Choroid plexus epithelial cell (primary cell): Measurements from ENCODE around the gene MAN2B2.

Experiments
- DNase-seq: peaks from one replicate; pipeline ENCODE4 v3.0.0-alpha.2; 2010; ENCODE audit warnings: low read depth
- H3K4me3 ChIP-seq: 2 replicates; pipeline ENCODE4 v1.5.1; 2011; ENCODE audit warnings: low read depth, mild to moderate bottlenecking, control low read depth, low read length, moderate library complexity
- TF ChIP-seq, protein P1 (sequence below): conservative IDR thresholded peaks from 2 replicates; pipeline ENCODE4 v1.5.1; 2011; ENCODE audit warnings: low read depth, mild to moderate bottlenecking, control low read depth, inconsistent platforms, low read length, moderate library complexity

The MAN2B2 gene

DNA sequence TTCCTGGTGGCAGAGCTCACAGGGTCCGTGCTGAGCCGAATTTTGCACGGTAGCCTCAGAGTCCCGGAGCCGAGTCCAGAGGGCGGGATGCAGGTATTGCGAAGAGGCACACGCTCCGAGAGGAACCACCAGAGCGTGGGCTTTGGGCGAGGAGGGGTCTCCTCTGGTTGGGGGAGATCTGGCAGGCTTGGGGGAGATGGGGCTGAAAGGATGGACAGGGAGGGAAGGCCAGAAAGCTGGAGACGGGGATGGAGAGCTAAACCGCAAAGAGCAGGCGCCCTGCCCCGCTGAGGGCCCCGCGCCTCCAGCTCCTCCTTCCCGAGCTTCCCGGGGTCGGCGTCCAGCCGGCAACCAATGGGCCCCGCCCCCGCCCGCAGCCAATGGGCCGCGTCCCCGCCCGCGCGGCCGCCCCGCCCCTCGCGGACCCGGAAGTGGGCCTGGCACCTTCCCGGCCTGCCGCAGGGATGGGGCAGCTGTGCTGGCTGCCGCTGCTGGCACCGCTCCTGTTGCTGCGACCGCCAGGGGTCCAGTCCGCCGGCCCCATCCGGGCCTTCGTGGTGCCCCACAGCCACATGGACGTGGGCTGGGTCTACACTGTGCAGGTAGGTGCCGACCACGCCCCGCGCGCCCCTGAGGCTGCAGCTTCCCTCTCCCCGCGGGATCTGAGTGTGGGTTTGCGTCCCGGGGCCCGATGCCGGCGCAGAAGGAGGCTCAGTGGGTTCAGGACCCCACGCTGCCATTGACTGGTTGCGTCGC lies at the start of gene MAN2B2:
Gene MAN2B2, plus strand, starts transcription at position 443 of the 756 bp plus-strand sequence. Its CDS starts 22 bp downstream, at position 465.
- peak within 1 kb of the TSS; percentile 94 for H3K4me3 ChIP-seq
- peak; percentile 69 for DNase-seq
- TF ChIP-seq, protein P1, sequence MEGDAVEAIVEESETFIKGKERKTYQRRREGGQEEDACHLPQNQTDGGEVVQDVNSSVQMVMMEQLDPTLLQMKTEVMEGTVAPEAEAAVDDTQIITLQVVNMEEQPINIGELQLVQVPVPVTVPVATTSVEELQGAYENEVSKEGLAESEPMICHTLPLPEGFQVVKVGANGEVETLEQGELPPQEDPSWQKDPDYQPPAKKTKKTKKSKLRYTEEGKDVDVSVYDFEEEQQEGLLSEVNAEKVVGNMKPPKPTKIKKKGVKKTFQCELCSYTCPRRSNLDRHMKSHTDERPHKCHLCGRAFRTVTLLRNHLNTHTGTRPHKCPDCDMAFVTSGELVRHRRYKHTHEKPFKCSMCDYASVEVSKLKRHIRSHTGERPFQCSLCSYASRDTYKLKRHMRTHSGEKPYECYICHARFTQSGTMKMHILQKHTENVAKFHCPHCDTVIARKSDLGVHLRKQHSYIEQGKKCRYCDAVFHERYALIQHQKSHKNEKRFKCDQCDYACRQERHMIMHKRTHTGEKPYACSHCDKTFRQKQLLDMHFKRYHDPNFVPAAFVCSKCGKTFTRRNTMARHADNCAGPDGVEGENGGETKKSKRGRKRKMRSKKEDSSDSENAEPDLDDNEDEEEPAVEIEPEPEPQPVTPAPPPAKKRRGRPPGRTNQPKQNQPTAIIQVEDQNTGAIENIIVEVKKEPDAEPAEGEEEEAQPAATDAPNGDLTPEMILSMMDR, result no peak

DNA sequence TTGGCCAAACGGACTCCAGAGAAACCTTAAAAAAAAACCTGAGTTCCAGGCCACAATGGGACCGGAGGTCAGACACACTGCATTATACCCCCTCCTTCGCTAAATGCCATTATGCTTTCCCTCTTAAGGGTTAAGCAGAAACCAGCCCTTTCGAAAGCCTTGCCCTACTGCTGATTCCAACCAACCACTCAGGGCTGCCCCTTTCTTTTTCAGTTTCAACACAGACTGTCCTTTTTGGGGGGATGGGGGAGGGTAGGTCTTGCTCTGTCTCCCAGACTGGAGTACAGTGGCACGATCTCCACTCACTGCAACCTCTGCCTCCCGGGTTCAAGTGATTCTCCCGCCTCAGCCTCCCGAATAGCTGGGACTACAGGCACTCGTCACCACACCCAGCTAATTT lies 49.5 kb upstream of the MAN2B2 start:
- DNase-seq, result no peak
- TF ChIP-seq, protein P1, result no peak
- no peak overlapping the region for H3K4me3 ChIP-seq

DNA sequence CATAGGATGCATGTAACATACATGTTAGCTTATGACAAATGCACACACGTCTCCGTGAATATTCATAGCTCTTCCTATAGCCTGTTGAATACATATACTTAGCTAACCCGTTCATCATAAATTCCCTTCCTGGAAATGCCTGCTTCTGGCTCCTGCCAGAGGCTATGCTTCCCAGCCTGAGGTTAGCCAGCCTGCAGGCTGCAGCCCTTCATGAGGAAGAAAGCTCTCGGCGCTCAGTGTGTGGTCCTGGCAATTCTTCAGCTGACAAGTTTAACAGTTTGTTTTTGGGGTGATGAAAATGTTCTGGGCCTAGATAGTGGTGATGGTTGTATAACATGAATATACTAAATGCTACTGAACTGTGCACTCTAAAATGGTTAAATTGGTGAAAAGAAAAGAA lies 48.8 kb upstream of the MAN2B2 start:
- H3K4me3 ChIP-seq, result no peak overlapping the region
- TF ChIP-seq, protein P1, result no peak
- DNase-seq, result peak; percentile 30

DNA sequence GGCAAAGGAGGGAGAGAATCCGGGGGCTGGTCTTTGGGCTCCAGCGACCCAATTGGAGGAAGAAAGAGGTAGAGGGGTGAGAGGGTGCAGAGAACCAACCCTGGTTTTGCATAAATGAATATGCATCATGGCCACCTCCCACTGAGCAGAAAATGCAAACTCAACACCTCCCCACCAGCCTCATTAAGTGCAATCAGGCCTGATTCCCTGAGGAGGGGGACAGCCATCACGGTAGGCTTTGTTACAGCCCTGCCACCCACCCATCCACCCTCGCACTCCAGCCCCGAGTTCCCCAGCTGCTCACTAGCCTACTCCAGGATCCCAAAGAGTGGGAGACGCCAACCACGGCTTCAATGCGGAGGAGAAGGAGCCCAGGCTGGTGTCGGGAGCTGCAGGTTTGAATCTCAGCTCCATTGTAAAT lies 48.3 kb upstream of the MAN2B2 start:
- TF ChIP-seq, protein P1, result no peak
- DNase-seq, result no peak
- no peak overlapping the region for H3K4me3 ChIP-seq

DNA sequence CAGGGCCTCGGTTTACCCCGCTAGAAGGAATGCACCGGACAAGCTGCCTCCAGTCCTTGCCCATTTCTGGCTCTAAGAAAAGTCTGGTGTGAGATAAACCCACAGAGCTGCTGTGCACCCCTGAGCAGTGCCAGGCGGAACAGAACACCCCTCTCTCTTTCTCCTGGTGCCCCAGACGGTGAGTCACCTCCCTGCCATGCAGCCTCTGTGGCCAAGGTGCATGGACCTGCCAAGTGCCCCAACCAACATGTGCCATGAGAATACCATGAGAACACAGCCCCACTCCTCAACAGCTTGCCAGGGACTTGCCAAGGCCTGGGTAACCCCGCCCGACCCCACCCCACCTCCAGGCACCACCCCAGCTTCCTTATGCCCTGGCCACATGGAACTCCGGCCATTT lies 47.7 kb upstream of the MAN2B2 start:
- no peak for DNase-seq
- TF ChIP-seq, protein P1, result no peak

DNA sequence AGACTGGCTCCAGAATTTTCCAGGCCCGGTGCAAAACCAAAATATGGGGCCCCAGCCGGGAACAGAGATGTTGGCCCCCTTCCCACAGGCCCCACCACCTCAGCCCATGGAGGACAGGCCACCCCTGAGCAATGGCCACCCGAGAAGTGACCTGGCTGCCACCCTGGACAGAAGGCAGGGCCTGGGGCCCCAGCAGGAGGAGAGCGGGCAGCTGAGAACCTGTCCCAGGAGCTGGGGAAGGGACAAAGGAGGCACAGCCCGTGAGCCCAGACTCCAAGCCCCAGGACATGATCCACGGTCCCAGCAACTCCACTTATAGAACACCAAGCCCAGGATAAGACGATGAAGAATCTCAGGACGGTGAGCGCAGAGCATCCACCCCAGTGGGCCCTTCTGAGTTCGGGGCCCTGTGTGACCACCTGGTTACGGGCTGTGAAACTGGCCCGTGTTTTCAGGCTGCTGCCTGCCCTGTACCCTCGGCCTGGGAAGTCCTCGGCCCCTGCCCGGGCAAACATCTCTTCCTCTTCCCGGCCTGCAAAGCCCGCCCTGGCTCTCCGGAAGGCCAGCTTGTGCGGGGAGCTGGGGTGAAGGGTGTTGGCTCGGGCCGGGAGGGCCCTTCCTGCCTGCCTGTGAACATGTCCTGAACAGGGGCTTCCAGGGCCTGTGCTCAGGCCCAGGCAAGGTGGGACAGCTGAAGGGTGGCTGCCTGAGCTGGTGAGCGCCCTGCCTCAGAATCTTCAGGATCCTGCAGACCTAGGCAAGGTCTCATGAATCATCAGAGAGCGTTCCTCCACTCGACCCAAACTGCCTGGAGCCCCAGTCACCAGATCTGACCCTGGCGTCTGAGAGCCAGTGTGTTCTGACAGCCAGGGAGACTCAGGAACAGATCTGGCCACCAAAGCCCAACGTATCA lies 47.0 kb upstream of the MAN2B2 start:
- TF ChIP-seq, protein P1, result no peak
- H3K4me3 ChIP-seq, result no peak overlapping the region
- DNase-seq, result no peak

More for the DNA sequence above, 47.7 kb upstream of the MAN2B2 start:
- no peak overlapping the region for H3K4me3 ChIP-seq
